ENCODE results near the gene HTRA2. TPM values are rescaled to one million over a fixed set of nuclear protein-coding genes. Genes with fewer than 3 reads are reported as not detected.
"Not testable (repeated sequence)": the region's sequence is repeated elsewhere in the genome, so short reads cannot be mapped to it uniquely, and the experiment has no call there.

HTRA2 gene
- total RNA-seq, result 35.8 TPM
- long read RNA-seq, transcript HTRA2-201 (8 exons, 2,370 nt), result major isoform, 99 of 144 reads
- long read RNA-seq, partial matches to known transcripts, result 6 of 144 reads
- long read RNA-seq, other reads (novel, unspliced or antisense), result 36 of 144 reads

DNA sequence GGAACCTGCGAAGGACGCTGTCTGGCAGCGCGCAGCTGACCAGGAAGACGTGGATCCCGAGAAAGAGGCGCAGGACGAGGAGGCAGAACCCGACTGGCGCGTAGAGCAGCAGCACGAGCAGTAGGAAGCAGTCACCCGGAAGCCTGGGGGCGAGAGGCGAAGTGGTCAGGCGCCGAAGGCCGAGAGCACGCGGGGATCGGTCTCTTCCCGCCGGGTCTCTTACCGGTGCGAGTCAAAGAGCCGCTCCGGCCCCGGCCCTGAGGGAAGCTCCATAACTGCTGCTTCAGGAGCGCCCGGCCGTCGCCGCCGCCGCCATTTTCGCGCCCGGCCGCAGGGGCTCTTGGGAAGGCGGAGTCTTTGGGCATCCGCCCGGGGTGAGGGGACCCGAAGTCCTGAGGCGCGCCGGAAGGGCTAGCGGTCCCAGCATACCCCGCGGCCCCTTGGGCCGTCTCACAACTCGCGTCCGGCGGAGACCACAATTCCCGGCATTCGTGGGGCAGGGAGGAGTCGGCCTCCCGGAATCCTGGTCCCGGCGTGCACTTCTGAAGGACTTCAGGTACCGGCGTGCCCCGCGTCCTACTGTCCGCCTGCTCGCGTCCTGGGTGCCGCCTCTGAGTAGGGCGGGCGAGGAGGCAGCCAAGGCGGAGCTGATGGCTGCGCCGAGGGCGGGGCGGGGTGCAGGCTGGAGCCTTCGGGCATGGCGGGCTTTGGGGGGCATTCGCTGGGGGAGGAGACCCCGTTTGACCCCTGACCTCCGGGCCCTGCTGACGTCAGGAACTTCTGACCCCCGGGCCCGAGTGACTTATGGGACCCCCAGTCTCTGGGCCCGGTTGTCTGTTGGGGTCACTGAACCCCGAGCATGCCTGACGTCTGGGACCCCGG, at the start of gene HTRA2, which contains the start of gene AUP1:
Gene HTRA2 (plus strand): TSS at position 577 of the 882 bp plus-strand sequence. CDS start 74 bp downstream, at position 651.
Gene AUP1 (minus strand): TSS at position 350 of the 882 bp plus-strand sequence. CDS start 77 bp downstream, at position 273.
- peak; percentile 99 for DNase-seq (ENCODE audit: low spot score)

- DNase-seq (ENCODE audit: low spot score), result no peak
Observed at GRCh38 chr2:74481431-74481830, 48.3 kb upstream of the HTRA2 start.

DNA sequence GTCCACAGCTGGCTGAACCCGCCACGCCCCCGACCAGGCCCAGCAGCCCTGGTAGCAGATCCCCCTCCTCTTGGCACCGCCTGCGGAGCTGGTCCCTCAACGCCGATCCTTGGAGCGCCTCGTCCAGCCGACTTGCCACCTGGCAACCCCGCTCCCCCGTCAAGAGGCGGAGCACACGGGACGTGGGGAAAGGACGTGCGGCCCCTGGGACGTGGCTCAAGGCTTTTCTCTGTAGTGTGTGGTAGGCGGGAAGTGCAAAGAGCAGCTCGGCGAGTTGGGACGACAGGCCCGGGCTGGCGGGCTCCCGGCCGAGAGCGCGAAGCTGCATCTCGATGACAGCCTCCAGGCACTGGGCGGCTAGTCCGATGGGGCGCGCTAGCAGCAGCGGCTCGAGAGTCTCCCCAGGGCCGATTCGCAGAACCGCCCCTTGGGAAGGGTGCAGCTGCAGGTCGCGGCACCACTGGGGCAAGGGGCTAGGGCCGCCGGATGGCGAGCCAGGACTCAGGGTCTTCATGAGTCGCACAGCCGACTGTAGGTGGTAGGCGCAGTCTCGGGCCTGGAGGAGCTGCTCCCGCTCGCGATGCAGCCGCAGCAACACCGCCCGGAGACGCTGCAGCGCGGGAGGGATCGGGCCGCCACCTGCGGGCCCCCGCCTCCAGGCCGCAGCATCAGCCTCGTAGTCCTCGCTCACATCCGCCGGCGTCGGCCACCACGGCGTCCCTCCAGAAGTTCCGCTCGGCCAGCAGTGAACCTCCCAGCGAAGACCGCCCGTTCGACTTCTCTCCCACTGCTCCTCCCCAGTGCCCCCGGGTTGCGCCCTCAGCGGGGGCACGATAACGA, 47.6 kb upstream of the HTRA2 start:
- no peak for DNase-seq (ENCODE audit: low spot score)

- DNase-seq (ENCODE audit: low spot score), result peak; percentile 96
Observed at GRCh38 chr2:74482801-74483674, 46.7 kb upstream of the HTRA2 start, which contains the start of the genes CCDC142 and TTC31. Gene CCDC142 (minus strand): TSS chr2:74482998. CDS start chr2:74482837, 161 bp downstream. Gene TTC31 (plus strand): TSS chr2:74483081. CDS start chr2:74483096, 15 bp downstream.

GRCh38 chr2:74483675-74484164, 46.0 kb upstream of the HTRA2 start:
- DNase-seq (ENCODE audit: low spot score), result not testable (repeated sequence)

GRCh38 chr2:74486141-74486540, 43.6 kb upstream of the HTRA2 start:
- no peak for DNase-seq (ENCODE audit: low spot score)

DNA sequence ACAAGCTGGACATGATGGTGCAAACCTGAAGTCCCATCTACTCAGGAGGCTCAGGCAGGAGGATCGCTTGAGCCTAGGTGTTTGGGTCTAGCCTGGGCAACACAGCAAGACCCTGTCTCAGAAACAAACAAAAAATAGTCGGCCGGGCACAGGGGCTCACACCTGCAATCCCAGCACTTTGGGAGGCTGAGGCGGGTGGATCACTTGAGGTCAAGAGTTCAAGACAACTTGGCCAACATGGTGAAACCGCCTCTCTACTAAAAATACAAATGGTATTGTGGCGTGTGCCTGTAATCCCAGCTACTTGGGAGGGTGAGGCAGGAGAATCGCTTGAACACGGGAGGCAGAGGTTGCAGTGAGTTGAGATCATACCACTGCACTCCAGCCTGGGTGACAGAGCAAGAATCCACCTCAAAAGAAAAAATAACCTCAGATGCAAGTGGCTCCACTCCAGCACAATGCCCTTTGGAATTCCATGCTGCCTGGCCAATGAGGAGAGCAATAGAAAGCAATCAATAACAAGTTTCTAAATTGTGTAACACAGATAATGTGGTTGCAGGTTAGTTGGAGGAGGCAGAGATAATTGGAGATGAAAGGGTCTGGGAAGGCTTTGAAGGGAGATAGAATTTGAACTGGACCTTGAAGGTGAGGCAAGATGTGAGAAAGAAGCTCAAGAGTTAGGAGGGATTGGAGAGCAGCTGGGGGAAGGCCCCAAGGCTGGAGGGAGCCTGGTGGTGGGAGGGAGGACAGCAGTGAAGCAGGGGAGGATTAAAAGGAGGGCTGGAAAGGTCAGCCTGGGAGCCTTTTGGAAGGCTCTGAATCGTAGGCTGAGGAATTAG, 40.9 kb upstream of the HTRA2 start:
- DNase-seq (ENCODE audit: low spot score), result no peak

DNA sequence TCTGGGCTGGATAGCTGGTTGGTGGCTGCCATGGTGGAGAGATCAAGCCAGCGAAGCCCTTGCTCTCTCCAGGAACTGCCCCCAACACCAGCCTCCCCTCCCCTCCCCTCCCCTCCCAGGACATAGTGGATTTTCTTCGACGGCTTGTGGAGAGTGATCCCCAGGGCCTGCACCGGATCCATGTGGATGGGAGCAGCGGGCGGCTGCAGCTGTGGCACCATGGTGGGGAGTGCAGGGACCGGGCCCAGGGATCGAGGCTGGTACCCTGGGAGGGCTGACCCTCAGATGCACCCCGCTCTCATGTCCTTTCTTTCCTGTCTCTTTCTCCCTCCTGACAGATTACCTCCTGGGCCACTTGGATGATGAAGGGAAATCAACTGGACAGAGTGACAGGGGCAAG, 39.8 kb upstream of the HTRA2 start:
- DNase-seq (ENCODE audit: low spot score), result no peak

DNA sequence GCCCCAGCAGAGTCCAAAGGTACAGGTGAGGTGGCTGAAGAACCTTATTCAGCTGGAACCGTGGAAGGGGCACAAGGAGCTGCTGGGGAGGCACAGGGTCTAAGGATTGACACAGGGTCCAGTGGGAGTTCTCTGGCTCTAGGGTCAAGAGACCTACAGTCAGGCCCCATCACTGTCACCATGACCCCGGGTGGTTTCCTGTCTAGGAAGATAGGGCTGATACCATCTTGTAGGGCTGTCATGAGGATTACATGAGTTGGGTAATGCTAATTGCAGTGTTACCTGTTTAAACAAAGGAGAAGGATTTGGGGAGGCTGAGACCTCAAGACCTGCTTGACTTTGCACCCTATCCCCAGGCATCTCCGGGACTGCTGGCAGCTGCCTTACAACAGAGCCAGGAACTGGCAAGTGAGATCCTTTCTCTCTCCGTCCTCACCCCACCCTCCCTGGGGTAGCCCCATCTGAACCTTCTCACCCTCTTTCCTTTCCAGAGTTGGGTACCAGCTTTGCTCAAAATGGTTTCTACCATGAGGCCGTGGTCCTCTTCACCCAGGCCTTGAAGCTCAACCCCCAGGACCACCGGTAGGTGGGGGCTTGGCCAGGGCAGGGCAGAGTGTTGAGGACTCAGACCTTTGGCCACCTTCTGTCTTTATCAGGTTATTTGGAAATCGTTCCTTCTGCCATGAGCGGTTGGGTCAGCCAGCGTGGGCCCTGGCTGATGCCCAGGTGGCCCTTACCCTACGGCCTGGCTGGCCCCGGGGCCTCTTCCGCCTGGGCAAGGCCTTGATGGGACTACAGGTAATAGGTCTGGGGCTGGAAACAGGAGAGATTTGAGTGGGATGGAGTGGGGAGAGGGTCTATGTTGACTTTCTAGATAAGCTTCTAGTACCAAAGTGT, 37.8 kb upstream of the HTRA2 start:
- DNase-seq (ENCODE audit: low spot score), result no peak

DNA sequence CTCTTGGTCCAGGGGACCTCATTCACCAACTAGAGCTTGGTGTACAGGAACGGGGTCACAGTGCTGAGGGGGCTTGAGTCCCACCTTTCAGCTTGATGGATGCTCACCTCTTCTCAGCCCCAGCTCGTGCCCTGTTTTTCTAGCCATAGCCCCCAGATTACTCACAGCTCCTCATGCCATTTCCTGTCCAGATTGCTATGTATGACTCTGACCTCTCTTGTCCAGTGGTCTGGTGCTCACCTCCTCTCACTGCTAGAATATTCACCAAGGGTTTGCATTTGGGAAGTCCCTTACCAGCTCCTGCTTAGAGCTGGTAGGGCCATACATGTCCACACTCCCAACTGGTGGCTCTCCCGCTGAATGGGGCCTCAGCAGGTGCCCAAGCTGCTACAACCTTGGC, 36.2 kb upstream of the HTRA2 start:
- DNase-seq (ENCODE audit: low spot score), result no peak

- no peak for DNase-seq (ENCODE audit: low spot score)
Observed at GRCh38 chr2:74495440-74495839, 34.3 kb upstream of the HTRA2 start.

DNA sequence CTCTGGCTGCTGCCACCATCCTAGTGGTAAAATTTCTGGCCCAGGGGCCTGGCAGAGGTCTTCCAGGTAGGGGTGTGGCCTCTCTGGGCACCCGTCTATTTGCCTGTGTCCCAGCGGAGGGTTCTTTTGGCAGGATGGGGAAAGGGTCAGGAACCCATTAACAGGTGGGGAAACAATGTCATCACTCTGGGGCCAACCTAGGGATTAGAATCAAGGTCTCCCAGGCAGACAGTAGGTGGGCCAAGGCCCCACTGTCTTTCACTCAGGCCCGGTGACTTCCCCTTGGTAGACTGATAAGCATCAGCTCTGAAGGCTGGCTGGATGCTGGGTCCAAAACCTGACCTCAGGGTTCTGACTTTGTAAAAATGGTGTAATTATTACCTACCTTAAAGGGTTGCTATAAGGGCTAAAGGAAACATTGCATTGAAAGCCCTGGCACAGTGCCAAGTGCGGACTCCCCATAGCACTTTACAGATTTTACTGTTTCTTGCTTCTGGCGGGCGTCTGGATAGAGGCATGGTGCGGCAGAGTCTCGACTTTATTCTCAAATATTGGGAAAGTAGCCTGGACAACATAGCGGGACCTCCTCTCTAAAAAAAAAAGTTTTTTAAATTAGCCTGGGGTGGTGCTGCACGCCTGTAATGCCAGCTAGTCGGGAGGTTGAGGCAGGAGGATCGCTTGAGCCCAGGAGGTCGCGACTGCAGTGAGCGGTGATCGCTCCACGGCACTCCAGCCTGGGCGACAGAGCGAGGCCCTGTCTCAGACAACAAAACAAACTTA, 32.5 kb upstream of the HTRA2 start:
- DNase-seq (ENCODE audit: low spot score), result no peak

GRCh38 chr2:74497777-74498499, 31.8 kb upstream of the HTRA2 start:
- DNase-seq (ENCODE audit: low spot score), result no peak

GRCh38 chr2:74498500-74499266, 31.1 kb upstream of the HTRA2 start:
- no peak for DNase-seq (ENCODE audit: low spot score)

DNA sequence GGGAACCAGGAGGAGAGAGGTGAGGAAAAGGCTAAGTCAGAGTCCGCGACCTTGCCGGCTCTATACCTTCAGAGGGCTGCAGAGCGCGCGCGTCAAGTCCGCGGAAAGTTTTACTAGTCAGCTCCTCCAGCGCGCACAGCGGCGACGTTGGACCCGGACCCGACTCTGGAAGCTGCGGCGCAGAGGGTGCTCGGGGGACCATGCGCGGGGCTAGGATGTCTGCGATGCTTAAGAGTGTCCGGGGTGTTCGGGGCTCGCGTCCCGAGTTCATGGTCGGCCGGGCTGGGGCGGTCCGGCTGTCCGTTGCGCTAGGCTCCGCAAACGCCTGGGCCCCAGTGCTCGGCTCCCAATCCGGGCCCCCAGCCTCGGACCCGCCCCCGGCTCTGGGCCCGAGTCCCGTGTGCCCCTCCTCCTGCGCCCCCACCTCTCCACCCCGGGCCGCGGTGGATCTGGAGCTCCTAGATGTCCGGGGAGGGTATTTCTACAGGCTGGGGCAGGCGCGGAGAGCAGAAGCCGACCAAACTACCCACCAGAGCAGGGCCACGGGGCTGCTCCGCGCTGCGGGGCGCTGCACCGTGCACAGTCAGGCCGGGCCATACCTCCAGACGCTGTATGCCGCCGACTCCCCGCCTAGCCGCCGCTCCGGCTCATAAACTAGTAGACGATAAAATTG, 30.3 kb upstream of the HTRA2 start, which contains the start of gene LBX2:
Gene LBX2 (minus strand): TSS at position 337 of the 673 bp plus-strand sequence. CDS start 66 bp downstream, at position 271.
- DNase-seq (ENCODE audit: low spot score), result no peak

All from mesenteric fat pad (tissue), 1 donor.